Measurements from ENCODE around the gene CYP17A1. TPM values are rescaled to one million over a fixed set of nuclear protein-coding genes. Genes with fewer than 3 reads are reported as not detected.

Gene CYP17A1
- total RNA-seq, 1 experiment from 2014 or later: 2.1 TPM

- Histone ChIP-seq H3K27me3 (ENCODE audit: control insufficient read depth, insufficient read depth, low read length) (no peaks in the 10 kb centered on the region), H3K4me1 (ENCODE audit: control insufficient read depth, insufficient read depth, low read length) (peaks cover 20% of the 10 kb centered on the region; the same call in 1 of the 2 replicates), H3K4me3 (ENCODE audit: low read depth in 2 of 2, low read length in 2 of 2) (no peak overlapping the region), H3K9me3 (ENCODE audit: control insufficient read depth, insufficient read depth, low read depth, low read length) (no peaks in the 10 kb centered on the region), H3K36me3 (ENCODE audit: control insufficient read depth, insufficient read depth, low read length) (peaks cover 4% of the 10 kb centered on the region; the same call in 1 of the 2 replicates), H3K27ac (ENCODE audit: low read length) (no peak overlapping the region)
- no peak for ATAC-seq
- no TSS peak for BruUV-seq (replicated peaks)
- in situ Hi-C loops (cut with HindIII; ENCODE audit: low pct_unique_long_range_greater_than_20kb, low sequenced_read_pairs) (no loop called here), intact Hi-C loops (cut with micrococcal nuclease; ENCODE audit: unreplicated experiment) (no loop called here)
- no peak for DNase-seq (ENCODE audit: low read depth, low spot score)
- ChIA-PET CTCF (no interaction called here), POLR2A (interaction anchor here (0.6 to 0.7 kb wide), 3 partner anchors 15 to 89 kb away, joined by 8 to 9 read pairs (median 9); no protein-coding TSS in a partner anchor)
- TF ChIP-seq REST (IDR thresholded peaks at IDR 0.05; ENCODE audit: insufficient read depth in 1 of 2, low read depth in 2 of 2, low read length in 1 of 2) (no peak), SIN3A (IDR thresholded peaks at IDR 0.05; ENCODE audit: borderline replicate concordance, insufficient read depth, low read depth, low read length) (no peak), TCF7L2 (IDR thresholded peaks at IDR 0.05; ENCODE audit: low read depth, low read length) (no peak), CTCF (IDR thresholded peaks at IDR 0.05) (no peak), POLR2AphosphoS5 (IDR thresholded peaks at IDR 0.05; ENCODE audit: low read depth, low read length) (no peak)
Observed at GRCh38 chr10:102817175-102817574, 20.0 kb downstream of the CYP17A1 start.

- Histone ChIP-seq H3K4me3 (ENCODE audit: low read depth in 2 of 2, low read length in 2 of 2) (no peak overlapping the region), H3K27me3 (ENCODE audit: control insufficient read depth, insufficient read depth, low read length) (no peaks in the 10 kb centered on the region), H3K36me3 (ENCODE audit: control insufficient read depth, insufficient read depth, low read length) (peaks cover 10% of the 10 kb centered on the region), H3K27ac (ENCODE audit: low read length) (peak overlapping the region; percentile 44), H3K9me3 (ENCODE audit: control insufficient read depth, insufficient read depth, low read depth, low read length) (no peaks in the 10 kb centered on the region), H3K4me1 (ENCODE audit: control insufficient read depth, insufficient read depth, low read length) (peaks cover 21% of the 10 kb centered on the region; the same call in 1 of the 2 replicates)
- ATAC-seq: no peak
- TF ChIP-seq POLR2AphosphoS5 (IDR thresholded peaks at IDR 0.05; ENCODE audit: low read depth, low read length) (no peak), SIN3A (IDR thresholded peaks at IDR 0.05; ENCODE audit: borderline replicate concordance, insufficient read depth, low read depth, low read length) (no peak), REST (IDR thresholded peaks at IDR 0.05; ENCODE audit: insufficient read depth in 1 of 2, low read depth in 2 of 2, low read length in 1 of 2) (no peak), CTCF (IDR thresholded peaks at IDR 0.05) (no peak), TCF7L2 (IDR thresholded peaks at IDR 0.05; ENCODE audit: low read depth, low read length) (no peak)
- intact Hi-C loops (cut with micrococcal nuclease; ENCODE audit: unreplicated experiment): no loop called here
- no peak for DNase-seq (ENCODE audit: low read depth, low spot score)
- BruUV-seq (replicated peaks): TSS peak; percentile 55
- POLR2A ChIA-PET: no interaction called here
- CTCF ChIA-PET: no interaction called here
- in situ Hi-C loops (cut with HindIII; ENCODE audit: low pct_unique_long_range_greater_than_20kb, low sequenced_read_pairs): no loop called here
Observed at GRCh38 chr10:102815790-102816549, 21.2 kb downstream of the CYP17A1 start.
